ENCODE data around the gene ELL2. TPM values are rescaled to one million over a fixed set of nuclear protein-coding genes. Genes with fewer than 3 reads are reported as not detected.

ELL2 gene
- total RNA-seq, 2 experiments from 2014 or later, result 75.0 to 78.6 TPM

DNA sequence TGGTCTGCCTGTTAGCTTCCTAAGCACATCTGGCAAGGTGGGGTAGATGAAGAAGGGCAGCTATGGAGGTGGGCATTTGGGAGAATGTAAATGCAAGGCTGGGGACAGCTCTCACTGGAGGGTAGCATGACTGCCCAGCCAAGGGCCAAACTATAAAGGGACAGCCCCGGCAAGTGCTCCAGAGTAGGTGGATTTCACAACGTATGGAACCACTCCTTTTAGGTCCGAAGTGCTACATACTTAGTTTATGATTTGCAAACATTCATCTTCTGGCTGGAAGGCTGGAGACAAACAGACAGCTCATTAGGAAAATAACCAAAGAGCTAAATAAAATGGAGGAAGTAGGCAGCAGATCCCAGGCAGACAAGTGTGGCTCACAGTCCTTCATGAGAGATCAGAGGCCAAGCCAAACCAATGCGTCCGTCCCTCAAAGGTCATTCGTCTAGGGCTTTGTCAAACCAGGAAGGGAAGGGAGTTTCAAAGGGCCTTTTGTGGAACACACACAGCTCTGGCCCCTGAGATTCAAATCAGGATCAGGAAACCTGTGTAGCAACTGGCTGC is 96.6 kb downstream of the ELL2 start:
- intact Hi-C loops (cut with micrococcal nuclease), result loop anchor here (5.0 to 10.0 kb wide), 2 partner anchors 942 to 1300 kb away; partner anchors contain the start of gene ERAP1
- Mint-ChIP-seq H3K27me3 (ENCODE audit: low read depth) (no peaks in the 10 kb centered on the region), H3K9me3 (peaks cover 2% of the 10 kb centered on the region), H3K36me3 (ENCODE audit: low read depth) (no peaks in the 10 kb centered on the region), H3K4me3 (no peak overlapping the region), H3K4me1 (ENCODE audit: low read depth) (peaks cover 67% of the 10 kb centered on the region), H3K27ac (no peak overlapping the region)
- CTCF ChIA-PET, result interaction anchor here (0.9 kb wide), 1 partner anchor 21 kb away, joined by 3 read pairs; no protein-coding TSS in a partner anchor
- DNase-seq, result no peak

- no peak for DNase-seq
- intact Hi-C loops (cut with micrococcal nuclease), result loop anchor here (10.0 kb wide), 1 partner anchor 1300 kb away; no protein-coding TSS in a partner anchor
These were observed 97.2 kb downstream of the ELL2 start for GRCh38 chr5:95864456-95864855.

DNA sequence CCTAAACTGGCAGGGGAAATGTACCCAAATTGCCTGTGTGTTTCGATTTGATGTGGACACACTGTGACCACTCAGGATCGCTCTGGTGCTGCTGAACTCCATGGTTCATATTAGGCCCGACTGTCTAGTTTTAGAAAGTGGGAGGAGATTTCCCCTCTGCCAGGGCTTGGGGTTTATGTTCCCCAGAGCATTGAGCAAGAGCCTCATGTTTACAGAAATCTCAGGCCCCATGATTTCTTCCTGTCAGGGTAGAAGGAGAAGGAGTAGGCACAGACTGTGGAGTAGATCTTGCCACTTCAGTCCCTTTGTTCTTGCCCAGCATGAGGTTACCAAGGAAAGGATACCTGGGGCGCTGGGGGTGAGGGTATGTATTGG is 98.3 kb downstream of the ELL2 start:
- H3K27ac Mint-ChIP-seq, result peak overlapping the region; percentile 62
- no peaks in the 10 kb centered on the region for H3K27me3 Mint-ChIP-seq (ENCODE audit: low read depth)
- no peak for DNase-seq
- CTCF ChIA-PET, result interaction anchor here (1.8 kb wide), 1 partner anchor 8 kb away, joined by 6 read pairs; no protein-coding TSS in a partner anchor
- peaks cover 69% of the 10 kb centered on the region for H3K4me1 Mint-ChIP-seq (ENCODE audit: low read depth)
- intact Hi-C loops (cut with micrococcal nuclease), result loop anchor here (10.0 kb wide), 1 partner anchor 1301 kb away; no protein-coding TSS in a partner anchor
- peaks cover 2% of the 10 kb centered on the region for H3K9me3 Mint-ChIP-seq
- H3K4me3 Mint-ChIP-seq, result no peak overlapping the region
- no peaks in the 10 kb centered on the region for H3K36me3 Mint-ChIP-seq (ENCODE audit: low read depth)

More at GRCh38 chr5:95864456-95864855, 97.2 kb downstream of the ELL2 start:
- H3K36me3 Mint-ChIP-seq (ENCODE audit: low read depth), result no peaks in the 10 kb centered on the region
- no peaks in the 10 kb centered on the region for H3K27me3 Mint-ChIP-seq (ENCODE audit: low read depth)
- H3K4me1 Mint-ChIP-seq (ENCODE audit: low read depth), result peaks cover 68% of the 10 kb centered on the region
- H3K9me3 Mint-ChIP-seq, result peaks cover 2% of the 10 kb centered on the region
- CTCF ChIA-PET, result interaction anchor here (0.9 kb wide), 1 partner anchor 21 kb away, joined by 3 read pairs; no protein-coding TSS in a partner anchor
- H3K4me3 Mint-ChIP-seq, result no peak overlapping the region
- no peak overlapping the region for H3K27ac Mint-ChIP-seq

- no peaks in the 10 kb centered on the region for H3K36me3 Mint-ChIP-seq (ENCODE audit: low read depth)
- no peaks in the 10 kb centered on the region for H3K27me3 Mint-ChIP-seq (ENCODE audit: low read depth)
- DNase-seq, result no peak
- no peak overlapping the region for H3K4me3 Mint-ChIP-seq
- peaks cover 69% of the 10 kb centered on the region for H3K4me1 Mint-ChIP-seq (ENCODE audit: low read depth)
- CTCF ChIA-PET, result interaction anchor here (0.7 to 1.8 kb wide), 5 partner anchors 8 to 474 kb away, joined by 3 to 8 read pairs (median 5); no protein-coding TSS in a partner anchor
- H3K27ac Mint-ChIP-seq, result peak overlapping the region; percentile 72
- H3K9me3 Mint-ChIP-seq, result no peaks in the 10 kb centered on the region
- intact Hi-C loops (cut with micrococcal nuclease), result loop anchor here (10.0 kb wide), 1 partner anchor 1302 kb away; no protein-coding TSS in a partner anchor
These were observed 98.8 kb downstream of the ELL2 start for GRCh38 chr5:95862671-95863382.

GRCh38 chr5:95861864-95862561 is 99.6 kb downstream of the ELL2 start:
- H3K27ac Mint-ChIP-seq, result peak overlapping the region; percentile 72
- intact Hi-C loops (cut with micrococcal nuclease), result loop anchor here (10.0 kb wide), 1 partner anchor 1303 kb away; no protein-coding TSS in a partner anchor
- CTCF ChIA-PET, result interaction anchor here (0.7 to 1.8 kb wide), 7 partner anchors 9 to 475 kb away, joined by 3 to 8 read pairs (median 5); partner anchors contain the start of gene ELL2
- DNase-seq, result peak; percentile 64
- H3K9me3 Mint-ChIP-seq, result no peaks in the 10 kb centered on the region
- peaks cover 63% of the 10 kb centered on the region for H3K4me1 Mint-ChIP-seq (ENCODE audit: low read depth)
- no peak overlapping the region for H3K4me3 Mint-ChIP-seq
- H3K36me3 Mint-ChIP-seq (ENCODE audit: low read depth), result no peaks in the 10 kb centered on the region
- H3K27me3 Mint-ChIP-seq (ENCODE audit: low read depth), result no peaks in the 10 kb centered on the region

- intact Hi-C loops (cut with micrococcal nuclease), result loop anchor here (10.0 kb wide), 1 partner anchor 1303 kb away; no protein-coding TSS in a partner anchor
- no peak for DNase-seq
- H3K4me1 Mint-ChIP-seq (ENCODE audit: low read depth), result peaks cover 58% of the 10 kb centered on the region
- H3K36me3 Mint-ChIP-seq (ENCODE audit: low read depth), result no peaks in the 10 kb centered on the region
- no peak overlapping the region for H3K4me3 Mint-ChIP-seq
- peak overlapping the region; percentile 69 for H3K27ac Mint-ChIP-seq
- no peaks in the 10 kb centered on the region for H3K9me3 Mint-ChIP-seq
- CTCF ChIA-PET, result interaction anchor here (0.6 to 1.8 kb wide), 8 partner anchors 10 to 739 kb away, joined by 3 to 8 read pairs (median 5); partner anchors contain the start of gene ELL2
- no peaks in the 10 kb centered on the region for H3K27me3 Mint-ChIP-seq (ENCODE audit: low read depth)
These were observed 100.3 kb downstream of the ELL2 start for GRCh38 chr5:95861221-95861863.

GRCh38 chr5:95859661-95860060 is 102.0 kb downstream of the ELL2 start:
- no peak overlapping the region for H3K4me3 Mint-ChIP-seq

GRCh38 chr5:95858661-95859595 is 102.7 kb downstream of the ELL2 start:
- intact Hi-C loops (cut with micrococcal nuclease), result loop anchor here (1.0 to 10.0 kb wide), 13 partner anchors 11 to 804 kb away; partner anchors contain the start of genes CAST and PCSK1
- no peaks in the 10 kb centered on the region for H3K36me3 Mint-ChIP-seq (ENCODE audit: low read depth)
- no peaks in the 10 kb centered on the region for H3K27me3 Mint-ChIP-seq (ENCODE audit: low read depth)
- peaks cover 52% of the 10 kb centered on the region for H3K4me1 Mint-ChIP-seq (ENCODE audit: low read depth)
- CTCF ChIA-PET, result interaction anchor here (0.6 to 4.5 kb wide), 15 partner anchors 10 to 1188 kb away, joined by 3 to 46 read pairs (median 3); no protein-coding TSS in a partner anchor
- peak overlapping the region; percentile 83 for H3K27ac Mint-ChIP-seq
- peak overlapping the region; percentile 30 for H3K4me3 Mint-ChIP-seq
- H3K9me3 Mint-ChIP-seq, result no peaks in the 10 kb centered on the region
- peak; percentile 98 for DNase-seq

More at GRCh38 chr5:95859661-95860060, 102.0 kb downstream of the ELL2 start:
- intact Hi-C loops (cut with micrococcal nuclease), result loop anchor here (1.0 to 10.0 kb wide), 11 partner anchors 11 to 1305 kb away; partner anchors contain the start of genes CAST and PCSK1
- CTCF ChIA-PET, result interaction anchor here (0.7 to 4.5 kb wide), 14 partner anchors 10 to 743 kb away, joined by 3 to 46 read pairs (median 4); no protein-coding TSS in a partner anchor
- no peak for DNase-seq
- Mint-ChIP-seq H3K4me1 (ENCODE audit: low read depth) (peaks cover 52% of the 10 kb centered on the region), H3K9me3 (no peaks in the 10 kb centered on the region), H3K27ac (peak overlapping the region; percentile 83), H3K36me3 (ENCODE audit: low read depth) (no peaks in the 10 kb centered on the region), H3K27me3 (ENCODE audit: low read depth) (no peaks in the 10 kb centered on the region)

GRCh38 chr5:95858023-95858461 is 103.6 kb downstream of the ELL2 start:
- H3K27me3 Mint-ChIP-seq (ENCODE audit: low read depth), result no peaks in the 10 kb centered on the region

GRCh38 chr5:95857185-95857945 is 104.3 kb downstream of the ELL2 start:
- H3K4me1 Mint-ChIP-seq (ENCODE audit: low read depth), result peaks cover 40% of the 10 kb centered on the region
- H3K36me3 Mint-ChIP-seq (ENCODE audit: low read depth), result no peaks in the 10 kb centered on the region
- H3K4me3 Mint-ChIP-seq, result no peak overlapping the region
- no peaks in the 10 kb centered on the region for H3K9me3 Mint-ChIP-seq
- intact Hi-C loops (cut with micrococcal nuclease), result loop anchor here (10.0 kb wide), 1 partner anchor 577 kb away; the partner anchor contains the start of gene PCSK1
- no peaks in the 10 kb centered on the region for H3K27me3 Mint-ChIP-seq (ENCODE audit: low read depth)
- no peak for DNase-seq
- CTCF ChIA-PET, result interaction anchor here (0.5 to 4.5 kb wide), 6 partner anchors 10 to 745 kb away, joined by 3 to 46 read pairs (median 4); no protein-coding TSS in a partner anchor
- H3K27ac Mint-ChIP-seq, result peak overlapping the region; percentile 43

More at GRCh38 chr5:95858023-95858461, 103.6 kb downstream of the ELL2 start:
- no peak overlapping the region for H3K4me3 Mint-ChIP-seq
- intact Hi-C loops (cut with micrococcal nuclease), result loop anchor here (1.0 to 10.0 kb wide), 6 partner anchors 27 to 805 kb away; partner anchors contain the start of genes CAST and PCSK1
- DNase-seq, result no peak
- no peaks in the 10 kb centered on the region for H3K36me3 Mint-ChIP-seq (ENCODE audit: low read depth)
- H3K27ac Mint-ChIP-seq, result peak overlapping the region; percentile 83
- CTCF ChIA-PET, result interaction anchor here (1.1 to 4.5 kb wide), 4 partner anchors 14 to 1189 kb away, joined by 3 to 46 read pairs (median 8); no protein-coding TSS in a partner anchor
- H3K9me3 Mint-ChIP-seq, result no peaks in the 10 kb centered on the region
- H3K4me1 Mint-ChIP-seq (ENCODE audit: low read depth), result peaks cover 46% of the 10 kb centered on the region
